ENCODE results near the gene ABHD14A.
"Not testable (repeated sequence)": the region's sequence is repeated elsewhere in the genome, so short reads cannot be mapped to it uniquely, and the experiment has no call there.

ABHD14A gene

DNA sequence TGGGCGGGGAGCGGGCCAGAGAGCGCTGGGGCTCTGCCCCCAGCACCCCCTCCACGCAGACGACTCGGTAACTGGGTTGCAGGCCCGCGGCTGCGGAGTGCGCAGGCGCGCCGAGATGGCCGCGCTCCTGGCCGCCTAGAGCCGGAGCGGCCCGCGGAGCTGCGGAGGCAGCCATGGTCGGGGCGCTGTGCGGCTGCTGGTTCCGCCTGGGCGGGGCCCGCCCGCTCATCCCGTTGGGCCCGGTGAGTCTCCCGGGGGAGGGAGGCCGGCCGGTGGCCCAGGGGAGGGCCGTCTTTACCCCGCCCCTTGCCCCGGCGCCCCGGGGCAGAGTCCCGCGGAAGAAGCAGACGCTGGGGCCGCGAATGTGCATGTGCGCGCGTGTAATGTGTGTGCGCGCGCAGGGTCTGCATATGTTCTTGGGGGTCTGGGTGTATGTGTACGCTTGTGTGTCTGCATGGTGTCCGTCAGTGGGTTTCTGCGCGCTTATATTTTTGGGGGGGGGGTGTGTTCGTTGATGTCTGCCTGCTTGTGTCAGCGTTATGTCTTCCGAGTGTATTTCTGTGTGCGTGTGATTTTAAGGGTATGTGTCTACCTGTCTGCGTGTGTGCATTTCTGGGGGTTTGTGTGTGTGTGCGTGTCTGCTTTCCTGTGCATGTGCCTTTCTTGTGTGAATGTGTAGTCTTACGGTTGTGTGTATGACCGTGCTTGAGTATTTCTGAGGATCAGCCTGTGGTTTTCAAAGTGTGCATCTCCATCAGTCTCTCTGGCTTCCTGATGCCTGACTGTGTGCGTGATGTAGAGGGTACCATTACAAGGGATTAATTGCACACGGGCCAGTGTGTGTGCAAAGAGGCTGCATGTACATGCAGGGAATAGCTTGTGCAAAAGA is at the start of gene ABHD14A:
ABHD14A (plus strand) TSS at position 102 of the 889 bp plus-strand sequence; CDS start at position 174, 72 bp downstream.
- Histone ChIP-seq H3F3A (ENCODE audit: insufficient read depth) (peaks cover 25% of the 10 kb centered on the region), H3K9me2 (replicated peaks; ENCODE audit: insufficient read depth, low read length) (no peaks in the 10 kb centered on the region), H3K27me3 (ENCODE audit: low read length) (no peaks in the 10 kb centered on the region), H3K4me3 (ENCODE audit: insufficient read depth, low read length, poor library complexity, severe bottlenecking) (peak within 1 kb of the TSS; percentile 71), H3K27ac (ENCODE audit: low read depth, low read length) (peak within 1 kb of the TSS; percentile 70), H4K20me1 (ENCODE audit: low read depth, low read length) (no peaks in the 10 kb centered on the region), H3K9me3 (ENCODE audit: insufficient read depth, low read length) (no peaks in the 10 kb centered on the region), H3K4me2 (ENCODE audit: low read depth, low read length, poor library complexity, severe bottlenecking) (peak within 1 kb of the TSS; percentile 72), H3K36me3 (ENCODE audit: low read length) (no peaks in the 10 kb centered on the region), H3K9ac (ENCODE audit: low read length) (peak within 1 kb of the TSS; percentile 79), H3K79me2 (ENCODE audit: insufficient read depth, low read length) (peaks cover 5% of the 10 kb centered on the region; the same call in 1 of the 2 replicates), H2AFZ (ENCODE audit: low read depth, low read length, severe bottlenecking) (peak within 1 kb of the TSS; percentile 48)
- TF ChIP-seq EZH2phosphoT487 (conservative IDR thresholded peaks at IDR 0.05; ENCODE audit: low read length) = no peak
- TF ChIP-seq, protein P1, sequence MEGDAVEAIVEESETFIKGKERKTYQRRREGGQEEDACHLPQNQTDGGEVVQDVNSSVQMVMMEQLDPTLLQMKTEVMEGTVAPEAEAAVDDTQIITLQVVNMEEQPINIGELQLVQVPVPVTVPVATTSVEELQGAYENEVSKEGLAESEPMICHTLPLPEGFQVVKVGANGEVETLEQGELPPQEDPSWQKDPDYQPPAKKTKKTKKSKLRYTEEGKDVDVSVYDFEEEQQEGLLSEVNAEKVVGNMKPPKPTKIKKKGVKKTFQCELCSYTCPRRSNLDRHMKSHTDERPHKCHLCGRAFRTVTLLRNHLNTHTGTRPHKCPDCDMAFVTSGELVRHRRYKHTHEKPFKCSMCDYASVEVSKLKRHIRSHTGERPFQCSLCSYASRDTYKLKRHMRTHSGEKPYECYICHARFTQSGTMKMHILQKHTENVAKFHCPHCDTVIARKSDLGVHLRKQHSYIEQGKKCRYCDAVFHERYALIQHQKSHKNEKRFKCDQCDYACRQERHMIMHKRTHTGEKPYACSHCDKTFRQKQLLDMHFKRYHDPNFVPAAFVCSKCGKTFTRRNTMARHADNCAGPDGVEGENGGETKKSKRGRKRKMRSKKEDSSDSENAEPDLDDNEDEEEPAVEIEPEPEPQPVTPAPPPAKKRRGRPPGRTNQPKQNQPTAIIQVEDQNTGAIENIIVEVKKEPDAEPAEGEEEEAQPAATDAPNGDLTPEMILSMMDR (IDR thresholded peaks at IDR 0.05; ENCODE audit: insufficient read depth, low read length, poor library complexity, severe bottlenecking) = no peak

DNA sequence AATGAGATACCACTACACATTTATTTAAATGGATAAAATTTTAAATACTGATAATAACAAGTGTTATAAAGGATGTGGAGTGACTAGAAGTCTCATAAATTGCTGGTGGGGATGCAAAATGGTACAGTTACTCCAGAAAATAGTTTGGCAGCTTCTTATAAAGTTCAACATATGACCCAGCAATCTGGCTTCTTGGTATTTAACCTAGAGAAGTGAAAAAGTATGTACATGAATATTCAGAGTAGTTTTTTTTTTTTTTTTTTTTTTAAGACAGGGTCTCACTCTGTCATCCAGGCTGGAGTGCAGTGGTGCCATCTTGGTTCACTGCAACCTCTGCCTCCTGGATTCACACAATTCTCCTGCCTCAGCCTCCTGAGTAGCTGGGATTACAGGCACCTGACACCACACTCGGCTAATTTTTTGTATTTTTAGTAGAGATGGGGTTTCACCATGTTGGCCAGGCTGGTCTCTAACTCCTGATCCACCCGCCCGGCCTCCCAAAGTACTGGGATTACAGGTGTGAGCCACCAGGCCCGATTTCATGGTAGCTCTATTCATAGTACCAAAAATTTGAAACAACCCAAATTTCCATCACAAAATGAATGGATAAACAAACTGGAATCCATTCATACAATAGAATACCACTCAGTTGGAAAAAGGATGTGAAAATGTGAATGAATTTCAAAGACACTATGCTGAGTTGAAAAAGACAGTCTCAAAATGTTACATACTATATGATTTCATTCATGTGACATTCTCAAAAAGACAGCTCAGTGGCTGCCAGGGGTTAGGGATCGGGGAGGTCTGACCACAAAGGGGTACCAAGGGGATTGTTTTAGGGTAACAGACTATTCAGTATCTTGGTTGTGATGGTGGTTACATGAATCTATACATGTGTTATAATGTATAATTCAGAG is 47.5 kb upstream of the ABHD14A start:
- Histone ChIP-seq H3K79me2 (ENCODE audit: insufficient read depth, low read length) (no peaks in the 10 kb centered on the region), H3K36me3 (ENCODE audit: low read length) (no peaks in the 10 kb centered on the region), H3K9me2 (replicated peaks; ENCODE audit: insufficient read depth, low read length) (no peaks in the 10 kb centered on the region), H3K27ac (ENCODE audit: low read depth, low read length) (no peak overlapping the region), H3K9me3 (ENCODE audit: insufficient read depth, low read length) (no peaks in the 10 kb centered on the region), H3K9ac (ENCODE audit: low read length) (no peak overlapping the region), H3F3A (ENCODE audit: insufficient read depth) (no peaks in the 10 kb centered on the region; the same call in 1 of the 2 replicates), H4K20me1 (ENCODE audit: low read depth, low read length) (no peaks in the 10 kb centered on the region), H3K27me3 (ENCODE audit: low read length) (no peaks in the 10 kb centered on the region), H3K4me2 (ENCODE audit: low read depth, low read length, poor library complexity, severe bottlenecking) (no peak overlapping the region), H3K4me3 (ENCODE audit: insufficient read depth, low read length, poor library complexity, severe bottlenecking) (no peak overlapping the region), H2AFZ (ENCODE audit: low read depth, low read length, severe bottlenecking) (no peak overlapping the region)
- no peak for TF ChIP-seq EZH2phosphoT487 (conservative IDR thresholded peaks at IDR 0.05; ENCODE audit: low read length)
- TF ChIP-seq, protein P1 (IDR thresholded peaks at IDR 0.05; ENCODE audit: insufficient read depth, low read length, poor library complexity, severe bottlenecking) = no peak

DNA sequence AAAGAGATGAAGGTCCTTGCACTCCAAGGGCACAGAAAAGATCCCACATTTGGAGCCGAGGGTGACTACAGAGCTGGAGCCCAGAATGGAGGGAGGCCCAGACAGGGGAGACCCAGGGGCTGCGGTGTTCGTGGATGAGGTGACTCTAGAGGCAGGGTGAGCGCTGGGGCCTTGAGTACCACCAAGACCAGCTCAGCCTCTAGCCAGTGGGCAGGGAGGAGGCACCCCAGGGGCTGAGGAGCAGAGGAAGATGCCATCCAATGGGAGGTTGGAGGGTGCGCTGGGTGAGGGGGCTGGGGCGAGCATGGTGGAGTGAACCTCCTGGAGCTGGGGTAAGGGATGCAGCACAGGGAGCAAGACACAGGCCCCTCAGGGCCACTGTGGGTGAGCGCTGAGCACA is 46.4 kb upstream of the ABHD14A start:
- Histone ChIP-seq H2AFZ (ENCODE audit: low read depth, low read length, severe bottlenecking) (no peak overlapping the region), H3K9me2 (replicated peaks; ENCODE audit: insufficient read depth, low read length) (no peaks in the 10 kb centered on the region), H3K9ac (ENCODE audit: low read length) (no peak overlapping the region), H3K4me2 (ENCODE audit: low read depth, low read length, poor library complexity, severe bottlenecking) (no peak overlapping the region), H3K27ac (ENCODE audit: low read depth, low read length) (no peak overlapping the region), H3F3A (ENCODE audit: insufficient read depth) (no peaks in the 10 kb centered on the region; the same call in 1 of the 2 replicates), H3K9me3 (ENCODE audit: insufficient read depth, low read length) (no peaks in the 10 kb centered on the region), H4K20me1 (ENCODE audit: low read depth, low read length) (no peaks in the 10 kb centered on the region), H3K36me3 (ENCODE audit: low read length) (no peaks in the 10 kb centered on the region), H3K4me3 (ENCODE audit: insufficient read depth, low read length, poor library complexity, severe bottlenecking) (no peak overlapping the region), H3K27me3 (ENCODE audit: low read length) (no peaks in the 10 kb centered on the region), H3K79me2 (ENCODE audit: insufficient read depth, low read length) (no peaks in the 10 kb centered on the region)
- TF ChIP-seq EZH2phosphoT487 (conservative IDR thresholded peaks at IDR 0.05; ENCODE audit: low read length) = no peak
- TF ChIP-seq, protein P1 (IDR thresholded peaks at IDR 0.05; ENCODE audit: insufficient read depth, low read length, poor library complexity, severe bottlenecking) = no peak

DNA sequence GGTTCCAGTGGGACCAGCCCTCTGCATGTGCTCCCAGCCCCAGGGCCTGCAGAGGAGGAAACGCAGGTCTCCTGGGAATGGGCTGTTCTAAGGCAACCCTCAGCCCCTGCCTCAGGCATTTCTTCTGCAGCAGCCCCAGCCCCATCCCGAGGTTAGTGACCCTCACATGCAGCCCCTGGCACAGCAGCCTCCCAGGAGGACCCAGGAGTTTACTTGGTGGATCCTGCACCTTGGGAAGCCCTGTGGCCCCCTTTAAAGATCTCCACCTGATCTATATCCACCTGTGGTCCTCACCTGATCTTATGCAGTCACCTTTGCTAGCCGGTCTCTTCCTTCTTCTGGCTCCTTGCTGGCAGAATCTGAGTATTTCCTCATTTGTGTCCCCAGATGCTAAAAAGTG is 45.9 kb upstream of the ABHD14A start:
- not testable (repeated sequence) for H4K20me1 ChIP-seq (ENCODE audit: low read depth, low read length); H3K4me3 ChIP-seq (ENCODE audit: insufficient read depth, low read length, poor library complexity, severe bottlenecking); H3K27me3 ChIP-seq (ENCODE audit: low read length); H3K4me2 ChIP-seq (ENCODE audit: low read depth, low read length, poor library complexity, severe bottlenecking); H3K9me3 ChIP-seq (ENCODE audit: insufficient read depth, low read length); H3K27ac ChIP-seq (ENCODE audit: low read depth, low read length); H2AFZ ChIP-seq (ENCODE audit: low read depth, low read length, severe bottlenecking); H3K36me3 ChIP-seq (ENCODE audit: low read length); H3K9ac ChIP-seq (ENCODE audit: low read length); H3K79me2 ChIP-seq (ENCODE audit: insufficient read depth, low read length); H3K9me2 ChIP-seq (replicated peaks; ENCODE audit: insufficient read depth, low read length); H3F3A ChIP-seq (ENCODE audit: insufficient read depth)

Data from SU-DHL-6 (cell line).